SK-N-MC (cell line): ENCODE data around the gene KRTAP20-3.

Source experiments
- EZH2 ChIP-seq: fragments of 200-600 bp; sonication (generic); IDR thresholded peaks from one replicate; pipeline ENCODE4 v1.6.1; 2017; ENCODE audit warnings: antibody characterized with exemption
- POLR2AphosphoS5 ChIP-seq: IDR thresholded peaks from 2 replicates; pipeline ENCODE4 v1.6.1; 2012; ENCODE audit warnings: mild to moderate bottlenecking, low read depth, low read length, borderline replicate concordance

DNA sequence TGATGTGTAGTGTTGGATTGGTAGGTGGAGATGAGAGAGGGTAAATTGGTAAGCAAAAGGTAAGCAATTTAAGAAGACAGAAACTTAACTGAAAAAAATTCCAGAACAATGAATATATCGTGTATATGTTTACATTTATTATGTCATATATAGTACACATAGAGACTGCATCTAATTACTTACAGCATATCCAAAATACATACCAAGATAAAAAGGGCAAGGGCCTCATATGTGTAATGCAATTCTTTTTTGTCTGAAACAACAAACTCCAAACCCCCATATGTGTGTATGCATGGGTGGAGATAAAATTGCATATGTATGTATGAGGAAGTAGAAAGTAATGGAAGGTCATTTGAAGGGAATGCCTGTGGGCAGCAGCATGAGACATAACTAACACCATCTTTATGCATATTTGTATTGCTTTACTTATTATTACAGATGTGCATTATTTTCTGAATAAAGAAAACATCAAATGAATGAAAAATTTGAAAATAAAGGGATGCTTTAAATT is 4.3 kb downstream of the KRTAP20-3 start:
- TF ChIP-seq EZH2 (no peak), POLR2AphosphoS5 (no peak)
